ENCODE results near the gene CEACAM20.
"Not testable (repeated sequence)": the region's sequence is repeated elsewhere in the genome, so short reads cannot be mapped to it uniquely, and the experiment has no call there.

CEACAM20 gene

DNA sequence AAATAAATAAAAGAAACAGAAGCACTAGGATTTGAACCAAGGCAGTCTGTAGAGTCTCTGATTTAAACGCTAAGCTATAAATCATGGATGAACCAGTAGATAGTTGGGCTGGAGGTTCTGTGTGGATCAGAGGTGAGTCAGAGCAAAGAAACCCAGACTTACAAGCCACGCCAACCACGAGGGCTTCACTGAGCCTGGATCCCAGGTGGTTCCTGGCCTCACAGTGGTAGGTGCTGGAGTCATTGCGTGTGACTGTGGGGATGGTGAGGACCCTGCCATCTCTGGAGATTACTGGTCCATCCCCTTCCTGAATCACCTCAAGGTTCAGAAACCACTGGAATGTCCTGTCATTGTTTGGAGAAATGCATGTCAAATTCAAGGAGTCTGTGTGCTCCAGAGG is 19.3 kb upstream of the CEACAM20 start:
- H3K4me3 ChIP-seq (ENCODE audit: low read length), result no peak overlapping the region
- DNase-seq (ENCODE audit: low read depth), result peak; percentile 51
- TF ChIP-seq, protein P1, sequence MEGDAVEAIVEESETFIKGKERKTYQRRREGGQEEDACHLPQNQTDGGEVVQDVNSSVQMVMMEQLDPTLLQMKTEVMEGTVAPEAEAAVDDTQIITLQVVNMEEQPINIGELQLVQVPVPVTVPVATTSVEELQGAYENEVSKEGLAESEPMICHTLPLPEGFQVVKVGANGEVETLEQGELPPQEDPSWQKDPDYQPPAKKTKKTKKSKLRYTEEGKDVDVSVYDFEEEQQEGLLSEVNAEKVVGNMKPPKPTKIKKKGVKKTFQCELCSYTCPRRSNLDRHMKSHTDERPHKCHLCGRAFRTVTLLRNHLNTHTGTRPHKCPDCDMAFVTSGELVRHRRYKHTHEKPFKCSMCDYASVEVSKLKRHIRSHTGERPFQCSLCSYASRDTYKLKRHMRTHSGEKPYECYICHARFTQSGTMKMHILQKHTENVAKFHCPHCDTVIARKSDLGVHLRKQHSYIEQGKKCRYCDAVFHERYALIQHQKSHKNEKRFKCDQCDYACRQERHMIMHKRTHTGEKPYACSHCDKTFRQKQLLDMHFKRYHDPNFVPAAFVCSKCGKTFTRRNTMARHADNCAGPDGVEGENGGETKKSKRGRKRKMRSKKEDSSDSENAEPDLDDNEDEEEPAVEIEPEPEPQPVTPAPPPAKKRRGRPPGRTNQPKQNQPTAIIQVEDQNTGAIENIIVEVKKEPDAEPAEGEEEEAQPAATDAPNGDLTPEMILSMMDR (conservative IDR thresholded peaks at IDR 0.05; ENCODE audit: low read length), result no peak

DNA sequence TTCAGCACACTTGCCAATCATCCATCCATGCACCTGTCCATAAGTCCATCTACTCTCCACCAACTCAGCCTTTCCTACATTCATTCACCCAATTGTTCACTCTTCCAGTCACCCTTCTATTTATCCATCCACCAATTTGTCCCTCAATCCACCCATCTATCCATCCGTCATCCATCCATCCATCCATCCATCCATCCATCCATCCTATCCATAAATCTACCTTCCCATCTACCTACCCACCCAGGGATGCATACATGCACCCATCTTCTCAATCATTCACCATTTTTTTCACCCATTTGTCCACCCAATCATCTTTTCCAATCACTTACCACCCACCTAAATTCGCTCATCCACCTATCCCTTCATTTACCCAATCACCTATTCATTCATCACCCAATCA is 14.6 kb upstream of the CEACAM20 start:
- DNase-seq (ENCODE audit: low read depth), result no peak
- TF ChIP-seq, protein P1 (conservative IDR thresholded peaks at IDR 0.05; ENCODE audit: low read length), result no peak
- H3K4me3 ChIP-seq (ENCODE audit: low read length), result no peak overlapping the region

DNA sequence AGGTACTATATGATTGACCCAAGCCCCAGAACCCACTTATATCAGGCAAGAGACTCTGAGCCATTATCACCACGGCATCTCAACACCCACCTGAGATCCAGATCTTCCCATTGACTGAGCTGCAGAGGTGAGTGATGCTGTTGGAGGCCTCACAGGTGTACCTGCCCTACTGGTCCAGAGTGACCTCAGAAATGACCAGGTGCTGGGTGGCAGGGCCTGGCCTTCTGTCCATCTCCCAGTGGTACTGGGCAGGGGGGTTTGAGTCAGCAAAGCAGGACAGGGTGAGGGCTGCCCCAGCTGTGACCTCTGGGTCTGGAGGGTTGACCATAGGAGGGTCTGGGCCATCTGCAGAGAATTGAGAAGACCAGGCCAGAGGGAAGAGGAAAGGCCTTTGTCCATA is 13.2 kb upstream of the CEACAM20 start:
- TF ChIP-seq, protein P1 (conservative IDR thresholded peaks at IDR 0.05; ENCODE audit: low read length), result no peak
- no peak for DNase-seq (ENCODE audit: low read depth)
- H3K4me3 ChIP-seq (ENCODE audit: low read length), result no peak overlapping the region

DNA sequence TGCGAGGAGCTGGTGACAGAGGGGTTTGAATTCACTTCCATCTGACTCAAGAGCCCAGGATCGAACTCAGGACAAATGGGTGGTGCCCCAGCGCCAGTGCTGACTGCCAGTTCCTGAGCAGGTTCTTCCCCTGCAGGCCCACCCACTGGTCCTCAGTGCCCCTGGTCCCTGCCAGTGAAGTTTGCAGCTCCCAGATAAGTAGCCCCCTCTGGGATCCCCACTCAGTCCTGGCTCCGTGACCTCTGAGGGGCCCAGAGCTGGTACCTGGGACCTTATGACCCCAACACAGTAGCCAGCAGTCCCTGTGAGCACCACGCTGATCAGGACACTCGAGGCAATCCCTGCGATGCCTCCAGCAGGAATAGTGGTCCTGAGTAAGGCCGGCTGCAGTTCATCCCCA is 11.3 kb upstream of the CEACAM20 start:
- TF ChIP-seq, protein P1 (conservative IDR thresholded peaks at IDR 0.05; ENCODE audit: low read length), result no peak
- H3K4me3 ChIP-seq (ENCODE audit: low read length), result no peak overlapping the region
- no peak for DNase-seq (ENCODE audit: low read depth)

DNA sequence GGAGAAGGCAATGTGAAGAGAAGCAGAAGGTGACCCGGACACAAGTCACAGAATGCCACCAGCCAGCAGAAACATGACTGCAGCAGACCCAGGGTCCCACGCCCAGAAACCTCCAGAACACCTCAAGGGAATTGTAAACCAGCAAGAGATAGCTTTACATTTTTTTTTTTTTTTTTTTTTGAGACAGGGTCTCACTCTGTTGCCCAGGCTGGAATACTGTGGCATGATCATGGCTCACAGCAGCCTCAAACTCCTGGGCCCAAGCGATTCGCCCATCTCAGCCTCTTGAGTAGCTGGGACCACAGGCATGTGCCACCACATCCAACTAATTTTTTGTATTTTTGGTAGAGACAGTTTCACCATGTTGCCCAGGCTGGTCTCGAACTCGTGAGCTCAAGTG is 10.5 kb upstream of the CEACAM20 start:
- no peak for DNase-seq (ENCODE audit: low read depth)
- TF ChIP-seq, protein P1 (conservative IDR thresholded peaks at IDR 0.05; ENCODE audit: low read length), result no peak
- H3K4me3 ChIP-seq (ENCODE audit: low read length), result no peak overlapping the region

DNA sequence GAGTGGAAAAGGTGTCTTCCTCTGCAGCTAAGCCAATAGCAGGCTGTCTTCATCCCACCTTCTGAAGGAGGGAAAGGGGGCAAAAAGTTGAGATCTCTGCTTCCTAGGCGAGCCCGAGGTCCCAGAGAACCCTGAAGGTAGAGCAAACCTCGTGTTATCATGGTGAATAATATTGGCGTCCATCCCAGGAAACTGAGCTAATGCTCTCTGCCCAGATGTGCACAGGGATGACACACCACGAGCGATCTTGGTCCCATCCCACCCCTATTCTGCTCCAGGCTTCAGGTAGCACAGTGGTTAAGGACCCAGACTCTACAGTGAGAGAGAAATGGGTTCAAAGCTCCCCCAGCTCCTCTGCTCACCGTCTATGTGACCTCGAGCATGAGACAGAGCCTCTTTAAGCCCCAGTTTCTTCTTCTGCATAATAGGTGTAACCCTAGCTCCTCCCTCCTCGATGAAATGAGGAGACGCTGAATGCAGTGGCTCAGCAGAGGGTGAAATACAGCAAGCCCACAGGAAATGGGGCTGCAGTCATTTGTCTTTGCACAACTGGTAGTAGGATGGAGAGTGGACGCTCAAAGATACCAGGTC is 9.9 kb upstream of the CEACAM20 start:
- TF ChIP-seq, protein P1 (conservative IDR thresholded peaks at IDR 0.05; ENCODE audit: low read length), result no peak
- DNase-seq (ENCODE audit: low read depth), result peak; percentile 22
- no peak overlapping the region for H3K4me3 ChIP-seq (ENCODE audit: low read length)

DNA sequence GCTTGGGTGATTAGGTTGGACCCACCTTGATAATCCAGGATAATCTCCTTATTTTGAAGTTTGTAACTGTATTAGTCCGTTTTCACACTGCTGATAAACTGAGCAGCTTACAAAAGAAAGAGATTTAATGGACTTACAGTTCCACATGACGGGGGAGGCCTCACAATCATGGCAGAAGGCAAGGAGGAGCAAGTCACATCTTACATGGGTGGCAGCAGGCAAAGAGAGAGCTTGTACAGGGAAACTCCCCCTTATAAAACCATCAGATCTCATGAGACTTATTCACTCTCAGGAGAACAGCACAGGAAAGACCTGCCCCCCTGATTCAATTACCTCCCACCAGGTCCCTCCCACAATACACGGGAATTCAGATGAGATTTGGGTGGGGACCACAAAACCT is 5.9 kb upstream of the CEACAM20 start:
- H3K4me3 ChIP-seq (ENCODE audit: low read length), result not testable (repeated sequence)

DNA sequence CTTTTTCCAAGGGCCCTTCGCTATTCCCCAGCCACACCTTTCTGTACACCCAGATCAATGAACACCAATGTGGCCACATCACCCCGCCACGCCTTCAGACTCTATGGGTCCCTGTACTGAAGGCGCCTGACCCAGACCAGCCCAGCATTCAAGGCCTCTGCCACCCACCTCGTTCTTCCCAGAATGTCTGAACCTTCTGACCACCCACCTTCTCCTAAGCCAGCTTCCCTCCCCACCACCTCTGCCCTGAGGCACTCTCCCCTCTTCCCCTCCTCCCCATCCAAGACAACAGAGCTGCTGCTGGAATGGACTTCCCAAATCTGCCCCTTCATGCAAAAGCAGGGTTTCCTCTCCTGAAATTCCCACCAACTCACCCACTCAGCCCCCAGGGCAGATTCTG is 3.3 kb upstream of the CEACAM20 start:
- H3K4me3 ChIP-seq (ENCODE audit: low read length), result no peak overlapping the region
- TF ChIP-seq, protein P1 (conservative IDR thresholded peaks at IDR 0.05; ENCODE audit: low read length), result no peak
- DNase-seq (ENCODE audit: low read depth), result no peak

More for the DNA sequence above, 5.9 kb upstream of the CEACAM20 start:
- not testable (repeated sequence) for DNase-seq (ENCODE audit: low read depth)

Data from AG10803 (cell line).